ENCODE results near the gene DPH3. TPM values are rescaled to one million over a fixed set of nuclear protein-coding genes. Genes with fewer than 3 reads are reported as not detected.

The DPH3 gene
- total and polyA plus RNA-seq, 2 of the 8 experiments (the other 6 are each of a cell fraction or from before 2014, with no cell fraction given) = 9.8 to 40.1 TPM

GRCh38 chr3:16313886-16314645 is 49.3 kb upstream of the DPH3 start:
- H3K4me3 ChIP-seq (ENCODE audit: extremely low read depth in 1 of 4, insufficient read depth in 2 of 4, low read depth in 3 of 4, low read length in 4 of 4) = no peak overlapping the region
- no peaks in the 10 kb centered on the region for H4K20me1 ChIP-seq (replicated peaks in 1 of 2; ENCODE audit: control insufficient read depth in 1 of 2, insufficient read depth in 2 of 2, low read length in 2 of 2)
- H3K14ac ChIP-seq (ENCODE audit: insufficient read length) = no peak overlapping the region
- no peak overlapping the region for H2BK15ac ChIP-seq (ENCODE audit: low read length)
- H3K36me3 ChIP-seq (ENCODE audit: control insufficient read depth in 2 of 4, insufficient read depth in 4 of 4, low read length in 3 of 4) = peaks cover 0 to 8% (median 2%) of the 10 kb centered on the region in 4 experiments; a peak in 3 of 8 replicates
- no peak overlapping the region for H4K8ac ChIP-seq (ENCODE audit: extremely low read depth, insufficient read depth, low read length)
- H3K9ac ChIP-seq (replicated peaks in 1 of 4; ENCODE audit: extremely low read depth in 1 of 4, low read depth in 3 of 4, low read length in 3 of 4) = no peak overlapping the region
- CTCF ChIA-PET (ENCODE audit: partially characterized antibody) = interaction anchor here (0.9 to 2.1 kb wide), 8 partner anchors 10 to 237 kb away, joined by 3 to 6 read pairs (median 4); no protein-coding TSS in a partner anchor
- no peak overlapping the region for H3K23ac ChIP-seq (ENCODE audit: insufficient read length)
- H2AFZ ChIP-seq (ENCODE audit: low read length) = no peak overlapping the region
- no peak overlapping the region for H3K18ac ChIP-seq (ENCODE audit: extremely low read depth, low read length)
- H2AK5ac ChIP-seq (ENCODE audit: low read depth, low read length) = no peak overlapping the region
- no peak overlapping the region for H3K56ac ChIP-seq (replicated peaks; ENCODE audit: insufficient read length, low read depth, low read length)
- no peak overlapping the region for H3K27ac ChIP-seq (ENCODE audit: low read depth, low read length)
- no peaks in the 10 kb centered on the region for H3K79me2 ChIP-seq (ENCODE audit: control insufficient read depth in 1 of 2, insufficient read depth in 2 of 2, low read length in 2 of 2)
- POLR2A ChIA-PET (ENCODE audit: partially characterized antibody) = interaction anchor here (1.1 kb wide), 1 partner anchor 8 kb away, joined by 3 read pairs; no protein-coding TSS in a partner anchor
- H3K4ac ChIP-seq (replicated peaks; ENCODE audit: insufficient read length, low read depth, low read length) = no peak overlapping the region
- H2BK5ac ChIP-seq (ENCODE audit: low read depth, low read length) = no peak overlapping the region
- no peak overlapping the region for H2BK120ac ChIP-seq (replicated peaks; ENCODE audit: low read depth, low read length)
- 89% methylated on average over 5 of the region's 5 CpGs; no CpG with 5 or more reads in 1 of the 2 experiments for WGBS, 2 experiments (ENCODE audit: extremely low coverage in 1 of 2, insufficient coverage in 1 of 2, insufficient read length in 1 of 2, insufficient replicate concordance in 2 of 2, low coverage in 1 of 2, low lambda C conversion rate in 2 of 2, missing lambda C conversion rate in 1 of 2)
- H3K4me2 ChIP-seq (ENCODE audit: insufficient read depth in 1 of 2, low read depth in 2 of 2, low read length in 2 of 2) = no peak overlapping the region
- no peaks in the 10 kb centered on the region for H3K27me3 ChIP-seq (replicated peaks in 1 of 4; ENCODE audit: control insufficient read depth in 3 of 4, extremely low read depth in 1 of 4, insufficient read depth in 3 of 4, low read length in 3 of 4)
- H2BK12ac ChIP-seq (ENCODE audit: low read depth, low read length) = no peak overlapping the region
- H3K23me2 ChIP-seq (ENCODE audit: low read depth, low read length) = no peaks in the 10 kb centered on the region
- no peaks in the 10 kb centered on the region for H3K9me3 ChIP-seq (ENCODE audit: insufficient read depth in 2 of 2, low read depth in 1 of 2, low read length in 1 of 2)
- H4K91ac ChIP-seq (replicated peaks; ENCODE audit: insufficient read length, low read length) = no peak overlapping the region
- FAIRE-seq = no peak
- no peak for DNase-seq (ENCODE audit: low read depth in 1 of 2, low spot score in 2 of 2)
- H2BK20ac ChIP-seq (ENCODE audit: low read length) = no peak overlapping the region
- no peak overlapping the region for H4K5ac ChIP-seq (ENCODE audit: insufficient read length, low read depth, low read length)
- H3K79me1 ChIP-seq (ENCODE audit: low read depth, low read length) = 0 out of 2 replicates have a peak, but pooled peaks cover 2% of the 10 kb centered on the region
- no peaks in the 10 kb centered on the region for H3K4me1 ChIP-seq (replicated peaks in 1 of 4; ENCODE audit: control insufficient read depth in 3 of 4, insufficient read depth in 4 of 4, low read length in 3 of 4)
- no peak for TF ChIP-seq SUZ12 (IDR thresholded peaks at IDR 0.05; ENCODE audit: low read length)
- no peak for TF ChIP-seq CTBP2 (IDR thresholded peaks at IDR 0.05; ENCODE audit: borderline replicate concordance, insufficient read depth, insufficient read length, low read length)
- TF ChIP-seq RFX5 (IDR thresholded peaks at IDR 0.05; ENCODE audit: borderline replicate concordance, low read depth, low read length) = no peak
- TF ChIP-seq TBP (IDR thresholded peaks at IDR 0.05; ENCODE audit: low read depth, low read length) = no peak
- no peak for TF ChIP-seq SIN3A (conservative IDR thresholded peaks at IDR 0.05 in 1 of 2, IDR thresholded peaks at IDR 0.05 in 1 of 2; ENCODE audit: low read depth in 1 of 2, low read length in 2 of 2)
- TF ChIP-seq JUND (IDR thresholded peaks at IDR 0.05; ENCODE audit: low read length) = no peak
- TF ChIP-seq CHD2 (IDR thresholded peaks at IDR 0.05; ENCODE audit: low read length) = no peak
- TF ChIP-seq SP4 (IDR thresholded peaks at IDR 0.05; ENCODE audit: low read length) = no peak
- TF ChIP-seq CBX8 (IDR thresholded peaks at IDR 0.05; ENCODE audit: borderline replicate concordance, low read depth, low read length) = no peak
- no peak for TF ChIP-seq RBBP5 (IDR thresholded peaks at IDR 0.05; ENCODE audit: borderline replicate concordance, low read depth, low read length)
- TF ChIP-seq GABPA (IDR thresholded peaks at IDR 0.05; ENCODE audit: borderline replicate concordance, insufficient read depth, low read length) = no peak
- TF ChIP-seq HDAC2 (IDR thresholded peaks at IDR 0.05; ENCODE audit: borderline replicate concordance in 1 of 2, low read depth in 2 of 2, low read length in 2 of 2) = no peak
